HG03442 (cell line): Measurements from ENCODE around the gene STRA6.
"Not testable (repeated sequence)": the region's sequence is repeated elsewhere in the genome, so short reads cannot be mapped to it uniquely, and the experiment has no call there.

Experiments used
- ATAC-seq: cut with Tn5 transposase; IDR thresholded peaks from one replicate; pipeline ENCODE4 v1.9.1; 2021; ENCODE audit warnings: mild to moderate bottlenecking, moderate library complexity; ENCODE audit not compliant: unreplicated experiment

STRA6 gene

DNA sequence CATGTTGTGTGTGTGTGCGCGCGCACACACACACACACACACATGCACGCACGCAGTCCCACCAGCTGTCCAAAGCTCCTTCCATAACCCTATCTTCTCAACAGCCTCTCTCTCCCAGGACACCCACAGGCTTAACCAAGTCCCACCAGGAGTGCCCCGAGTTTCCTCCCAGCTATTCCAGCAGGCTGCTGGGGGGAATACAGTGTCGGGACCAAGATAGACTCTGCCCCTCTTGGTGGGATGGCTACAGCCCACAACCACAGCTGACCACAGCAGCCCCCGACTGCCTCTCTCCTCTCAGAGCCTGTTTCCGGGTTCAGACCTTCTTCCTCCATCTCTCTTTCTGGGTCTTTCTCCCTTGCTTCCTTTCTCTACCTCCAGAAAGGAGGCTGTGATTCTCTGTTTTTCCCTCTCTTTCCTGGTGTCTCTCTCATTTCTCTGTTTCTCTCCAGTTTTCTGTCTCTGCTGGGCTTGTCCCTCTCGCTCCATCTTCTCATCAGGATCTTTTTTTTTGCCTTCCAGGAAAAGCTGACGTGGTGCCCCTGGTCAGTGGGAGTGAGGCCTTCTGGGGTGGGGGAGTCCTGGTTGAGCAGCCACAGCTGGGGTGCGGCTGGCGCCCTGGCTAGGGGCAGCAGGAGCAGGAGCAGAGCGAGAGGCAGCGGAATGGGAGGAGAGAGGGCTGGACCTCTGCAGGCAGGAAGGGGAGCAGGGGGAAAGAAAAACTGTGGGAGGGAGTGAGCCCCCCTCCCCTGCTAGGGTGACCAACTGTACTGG, 32.3 kb downstream of the STRA6 start:
- no peak for ATAC-seq

DNA sequence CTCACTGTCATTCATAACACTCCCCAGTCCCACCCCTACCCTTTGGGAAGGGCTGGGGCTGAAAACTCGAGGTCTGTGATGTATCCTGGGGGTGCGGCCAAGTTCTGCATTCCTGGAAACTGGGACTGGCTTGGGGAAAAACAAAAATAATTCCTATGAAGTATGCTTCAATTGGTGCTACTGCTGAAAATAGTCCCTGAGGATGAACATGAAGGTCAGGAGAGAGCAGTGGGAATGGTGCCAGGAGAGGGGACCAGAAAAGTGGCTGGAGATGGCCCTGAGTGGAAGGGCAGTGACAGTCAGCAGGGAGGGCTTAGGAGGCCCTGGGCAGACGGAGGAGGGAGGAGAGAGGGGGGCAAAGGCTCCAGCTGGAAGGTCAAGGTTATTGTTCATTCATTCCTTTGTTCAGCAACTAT, 33.9 kb downstream of the STRA6 start:
- no peak for ATAC-seq

DNA sequence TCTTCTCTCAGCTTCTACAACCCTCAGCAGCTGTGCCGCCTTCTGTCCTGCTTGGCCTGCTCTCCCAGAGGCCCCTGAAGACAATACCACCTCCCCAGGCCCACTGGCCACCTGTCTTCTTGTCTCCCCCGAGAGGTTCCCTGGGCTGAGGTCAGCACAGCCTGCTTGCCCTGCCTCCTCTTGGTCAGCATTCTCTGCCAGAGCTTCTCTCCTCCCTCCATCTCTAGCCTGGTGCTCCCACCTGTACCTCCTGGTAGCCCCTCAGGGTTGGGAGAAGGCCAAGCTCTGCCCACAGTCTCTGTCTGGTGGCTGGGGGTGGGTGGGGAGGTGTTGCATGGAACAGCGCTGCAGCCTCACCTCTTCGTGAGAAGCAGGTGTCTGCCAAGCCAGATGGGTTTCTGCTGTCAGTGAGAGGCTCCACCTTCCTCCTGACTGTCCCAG, 34.7 kb downstream of the STRA6 start:
- ATAC-seq, result no peak

- no peak for ATAC-seq
Observed at GRCh38 chr15:74165461-74165860, 37.1 kb downstream of the STRA6 start.

- not testable (repeated sequence) for ATAC-seq
Observed at GRCh38 chr15:74162195-74162536, 40.4 kb downstream of the STRA6 start.

GRCh38 chr15:74160390-74160789, 42.2 kb downstream of the STRA6 start:
- not testable (repeated sequence) for ATAC-seq

GRCh38 chr15:74159773-74160172, 42.8 kb downstream of the STRA6 start:
- no peak for ATAC-seq

DNA sequence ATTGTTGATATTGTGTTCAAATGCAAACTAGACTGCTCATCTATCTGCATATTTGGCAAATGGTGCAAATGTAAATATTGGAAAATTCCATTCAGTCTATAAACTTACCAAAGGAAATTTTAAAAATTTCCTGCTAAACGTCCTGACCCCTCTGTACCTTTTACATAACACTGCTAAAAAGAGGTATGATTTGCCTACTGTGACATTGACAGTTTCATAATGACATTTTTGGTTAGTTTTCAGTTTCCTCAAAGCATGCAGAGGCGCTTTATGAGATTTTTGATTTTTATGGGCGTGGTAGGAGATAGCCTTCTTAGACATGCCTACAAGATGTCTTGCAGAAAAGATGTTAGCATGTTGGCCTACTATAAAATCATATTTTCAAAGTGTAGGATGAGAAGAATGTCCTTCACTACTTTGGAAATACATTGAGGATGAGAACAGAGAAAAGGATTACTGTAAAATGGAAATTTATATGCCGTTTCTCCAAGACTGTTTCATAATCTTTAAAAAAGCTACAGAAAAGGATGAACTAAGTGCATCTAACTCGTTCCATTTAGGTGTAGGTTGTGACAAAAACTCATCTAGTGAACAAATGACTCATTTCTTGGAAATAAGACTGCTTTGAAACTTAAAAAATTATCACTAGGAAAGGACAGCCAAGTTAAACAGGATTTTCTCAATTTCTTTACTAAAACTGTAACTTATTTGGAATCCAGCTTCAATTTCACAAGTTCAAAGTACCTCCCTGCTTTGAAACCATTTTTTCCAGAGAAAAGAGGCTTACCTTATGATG, 43.5 kb downstream of the STRA6 start:
- ATAC-seq, result peak; percentile 59

DNA sequence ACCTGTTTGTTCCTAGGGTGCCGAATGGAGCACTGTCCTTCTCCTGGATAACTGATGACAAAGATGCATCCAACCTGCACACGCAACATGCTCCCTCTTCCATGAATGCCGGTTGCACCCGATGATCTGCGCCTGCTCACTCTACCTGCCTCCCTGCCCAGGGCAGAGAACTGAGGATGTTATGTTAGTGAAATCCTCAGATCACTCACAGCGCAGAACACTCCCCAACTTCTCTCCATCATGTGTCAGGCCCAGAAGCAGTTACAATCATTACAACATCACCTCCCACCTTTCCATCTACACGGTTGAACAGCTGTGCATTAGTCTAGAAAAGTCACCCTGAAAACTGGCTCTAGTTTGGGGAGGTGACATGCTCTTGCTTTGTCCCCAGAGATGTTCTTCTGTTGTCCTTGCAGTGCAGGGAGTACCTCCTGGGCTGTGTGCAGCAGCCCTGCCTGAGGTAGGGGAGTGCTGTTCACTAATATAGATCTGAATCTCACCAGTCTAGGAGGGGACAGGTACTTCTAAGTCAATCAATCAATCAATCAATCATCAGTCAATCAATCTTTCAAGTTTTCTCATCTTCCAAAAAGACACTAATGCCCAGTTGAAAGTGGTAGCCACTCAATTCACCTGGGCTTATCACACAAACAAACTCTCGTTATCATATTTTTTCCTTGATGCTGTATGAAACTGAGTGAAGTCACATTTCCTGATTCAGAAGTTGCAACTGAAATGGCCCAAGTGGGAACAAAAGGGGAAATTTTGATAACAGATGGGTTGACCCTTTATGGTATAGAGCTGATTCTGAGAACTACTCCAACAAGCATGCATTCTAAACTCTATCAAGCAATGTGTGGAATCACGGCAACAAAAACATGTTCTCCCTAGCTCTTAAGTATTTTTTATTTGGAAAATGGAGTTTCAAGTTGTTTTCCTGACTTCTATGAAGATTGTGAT, 44.4 kb downstream of the STRA6 start:
- ATAC-seq, result no peak

DNA sequence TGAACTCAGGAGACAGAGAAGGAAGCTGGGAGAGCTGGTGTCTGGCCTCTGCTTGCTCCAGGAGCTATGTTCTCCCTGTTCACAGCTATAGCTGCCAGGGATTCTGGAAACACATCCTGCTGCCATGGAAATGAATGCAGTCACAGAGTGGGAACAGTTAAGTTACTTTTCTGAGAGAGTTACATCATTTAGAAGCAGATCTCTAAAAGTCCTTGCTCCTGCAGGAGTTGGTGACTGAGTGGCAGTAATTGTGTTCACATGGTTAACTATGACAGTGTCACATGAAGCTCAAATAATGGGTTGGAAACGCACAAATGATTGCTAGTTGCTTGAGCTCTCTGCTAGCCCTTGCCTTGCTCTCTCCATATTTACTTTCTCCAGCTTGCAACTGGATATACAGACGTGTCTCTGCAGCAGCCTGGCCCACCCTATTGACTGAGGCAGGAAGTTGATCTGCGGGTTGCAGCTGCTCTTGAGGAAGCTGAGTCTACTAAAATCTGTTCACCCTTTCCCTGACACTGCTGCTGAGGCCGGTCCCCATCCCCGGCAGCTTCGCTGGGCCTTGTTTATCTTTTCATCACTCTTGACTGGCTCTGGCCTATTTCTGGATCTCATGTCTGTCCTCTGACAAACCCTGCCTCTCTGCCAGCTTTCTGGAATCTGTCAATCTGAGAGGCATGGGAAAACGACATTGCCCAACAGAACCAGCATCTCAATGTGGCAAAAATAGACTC, 45.7 kb downstream of the STRA6 start:
- no peak for ATAC-seq

DNA sequence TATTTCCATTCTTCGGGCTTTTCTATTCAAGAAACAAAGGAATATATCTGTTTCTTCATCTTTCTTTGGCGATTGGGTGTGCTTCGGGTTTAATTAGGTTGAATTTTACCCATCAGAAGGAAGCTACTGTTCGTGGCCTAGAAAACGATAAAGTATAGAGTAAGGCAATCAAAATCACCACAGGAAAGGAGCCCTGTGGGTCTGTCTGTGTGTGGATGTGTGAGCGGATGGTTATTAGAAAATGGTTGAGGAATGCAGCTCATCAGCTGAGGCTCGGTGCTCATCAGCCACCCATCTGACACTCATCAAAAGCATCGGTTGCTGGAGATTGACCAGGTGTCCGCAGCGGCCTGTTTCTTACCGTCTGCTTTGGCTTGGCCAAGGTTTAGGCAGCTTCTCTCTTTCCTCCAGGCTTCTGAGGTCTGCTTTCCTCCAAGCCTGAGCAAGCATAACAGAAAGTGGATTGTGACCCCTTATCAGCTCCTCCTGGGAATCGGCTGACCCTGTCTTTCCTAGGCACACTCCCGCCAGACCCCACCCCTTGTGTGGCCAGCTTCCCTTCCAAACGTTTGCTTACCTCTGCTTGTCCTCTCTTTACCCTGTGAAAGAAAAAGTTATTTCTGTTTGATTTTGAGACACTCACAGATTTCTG, 46.7 kb downstream of the STRA6 start:
- no peak for ATAC-seq

GRCh38 chr15:74147051-74147450, 55.5 kb downstream of the STRA6 start:
- ATAC-seq, result no peak

- ATAC-seq, result no peak
Observed at GRCh38 chr15:74146277-74146800, 56.2 kb downstream of the STRA6 start.

GRCh38 chr15:74144153-74144775, 58.3 kb downstream of the STRA6 start:
- no peak for ATAC-seq

DNA sequence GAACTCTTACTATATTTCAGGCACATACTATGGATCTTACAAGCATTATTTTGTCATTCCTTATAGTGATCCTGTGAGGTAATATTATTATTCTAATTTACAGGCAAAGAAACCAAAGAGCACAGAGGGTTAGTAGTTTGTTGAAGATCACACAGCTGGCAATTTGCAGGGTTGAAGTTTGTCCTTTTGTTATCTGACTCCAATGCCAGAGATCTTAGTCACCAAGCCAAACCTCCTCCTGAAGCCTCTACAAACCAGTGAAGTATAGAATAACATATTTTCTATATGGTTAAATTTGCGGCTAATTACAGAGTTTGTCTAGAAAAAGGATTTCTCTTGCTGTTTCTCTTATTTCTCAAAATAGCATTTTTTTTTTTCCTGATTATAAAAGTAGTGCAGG, 61.0 kb downstream of the STRA6 start:
- ATAC-seq, result no peak

GRCh38 chr15:74138642-74139041, 63.9 kb downstream of the STRA6 start:
- no peak for ATAC-seq

DNA sequence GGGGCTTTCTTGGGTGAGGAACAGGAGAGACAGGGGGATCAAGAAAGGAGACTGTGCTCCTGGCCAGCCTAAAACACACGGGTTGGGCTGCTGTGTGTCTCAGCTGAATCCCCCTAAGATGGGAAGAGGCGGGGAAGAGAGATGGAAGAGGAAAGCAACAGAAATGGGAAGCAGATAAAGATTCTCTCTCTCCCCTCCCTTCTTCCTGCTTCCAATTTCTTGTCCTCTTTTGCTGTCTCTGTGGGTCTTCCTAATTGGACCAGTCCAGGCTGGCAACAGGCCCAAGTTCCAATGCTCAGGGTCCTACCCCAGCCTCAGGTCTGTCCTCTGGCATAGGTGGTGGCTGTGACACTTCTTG, 65.1 kb downstream of the STRA6 start:
- no peak for ATAC-seq

DNA sequence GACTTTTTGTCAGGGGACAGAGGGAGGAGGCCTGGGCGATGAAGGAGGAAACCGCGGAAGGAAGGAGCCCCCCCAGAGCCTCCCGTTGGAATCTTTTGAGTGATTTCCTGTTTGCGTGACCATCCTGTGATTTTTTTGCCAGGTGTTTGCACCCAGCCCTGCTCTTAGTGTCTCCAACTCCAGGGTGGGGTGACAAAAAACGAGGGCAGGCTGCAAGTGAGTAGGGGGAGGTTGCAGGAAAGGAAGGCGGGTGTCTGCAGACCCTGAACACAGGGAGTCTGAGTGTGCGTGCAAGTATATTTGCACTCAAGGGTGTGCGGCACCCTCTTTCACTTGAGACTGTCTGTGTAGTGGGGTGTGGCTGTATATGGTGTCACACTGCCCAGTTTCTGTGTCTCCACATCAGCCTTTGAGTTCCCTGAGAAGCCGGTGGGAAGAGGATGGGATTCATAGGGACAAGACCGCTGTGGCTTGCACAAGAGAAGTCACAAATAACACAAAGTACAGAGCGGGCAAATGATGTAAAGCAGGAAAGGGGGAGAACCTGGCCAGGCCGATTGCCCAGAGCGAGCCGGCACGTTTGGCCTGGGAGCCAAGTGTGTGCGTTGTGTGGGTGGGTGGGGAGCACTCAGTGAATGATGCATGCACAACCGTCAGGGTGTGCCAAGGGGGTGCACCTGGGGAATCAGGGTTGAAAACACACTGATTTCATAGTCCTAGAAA, 65.6 kb downstream of the STRA6 start:
- ATAC-seq, result no peak

DNA sequence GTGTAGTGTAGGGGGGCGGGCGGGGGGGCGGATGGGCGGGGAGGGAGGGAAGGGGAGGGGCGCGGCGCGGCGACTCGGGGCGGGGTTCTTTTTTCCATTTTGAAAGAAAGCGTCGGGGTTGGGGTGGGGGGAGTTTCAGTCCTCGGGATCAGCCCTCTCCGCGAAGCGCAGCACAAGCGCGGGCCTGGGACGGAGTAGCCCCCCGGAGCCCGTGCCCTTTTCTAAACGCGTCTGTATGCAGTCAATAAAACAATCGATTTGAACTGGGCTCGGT, 66.1 kb downstream of the STRA6 start:
- ATAC-seq, result no peak
